Astrocyte of the cerebellum (primary cell): ENCODE measurements around the gene TOLLIP.
"Not testable (repeated sequence)": the region's sequence is repeated elsewhere in the genome, so short reads cannot be mapped to it uniquely, and the experiment has no call there.

Experiments
- DNase-seq: peaks from one replicate; pipeline ENCODE4 v3.0.0-alpha.2; 2011; ENCODE audit warnings: low read depth
- H3K4me3 ChIP-seq: 2 replicates; pipeline ENCODE4 v1.5.1; 2011; ENCODE audit warnings: mild to moderate bottlenecking, low read depth, low read length, moderate library complexity
- in situ Hi-C: cut with HindIII; loops from 2 replicates; pipeline ENCODE4 v1.10.0; 2017; ENCODE audit warnings: low sequenced_read_pairs
- TF ChIP-seq, protein P1 (sequence below): IDR thresholded peaks from 2 replicates; pipeline ENCODE4 v1.5.1; 2012; ENCODE audit warnings: low read length, low read depth, moderate library complexity, mild to moderate bottlenecking; ENCODE audit errors: missing control alignments

TOLLIP gene

DNA sequence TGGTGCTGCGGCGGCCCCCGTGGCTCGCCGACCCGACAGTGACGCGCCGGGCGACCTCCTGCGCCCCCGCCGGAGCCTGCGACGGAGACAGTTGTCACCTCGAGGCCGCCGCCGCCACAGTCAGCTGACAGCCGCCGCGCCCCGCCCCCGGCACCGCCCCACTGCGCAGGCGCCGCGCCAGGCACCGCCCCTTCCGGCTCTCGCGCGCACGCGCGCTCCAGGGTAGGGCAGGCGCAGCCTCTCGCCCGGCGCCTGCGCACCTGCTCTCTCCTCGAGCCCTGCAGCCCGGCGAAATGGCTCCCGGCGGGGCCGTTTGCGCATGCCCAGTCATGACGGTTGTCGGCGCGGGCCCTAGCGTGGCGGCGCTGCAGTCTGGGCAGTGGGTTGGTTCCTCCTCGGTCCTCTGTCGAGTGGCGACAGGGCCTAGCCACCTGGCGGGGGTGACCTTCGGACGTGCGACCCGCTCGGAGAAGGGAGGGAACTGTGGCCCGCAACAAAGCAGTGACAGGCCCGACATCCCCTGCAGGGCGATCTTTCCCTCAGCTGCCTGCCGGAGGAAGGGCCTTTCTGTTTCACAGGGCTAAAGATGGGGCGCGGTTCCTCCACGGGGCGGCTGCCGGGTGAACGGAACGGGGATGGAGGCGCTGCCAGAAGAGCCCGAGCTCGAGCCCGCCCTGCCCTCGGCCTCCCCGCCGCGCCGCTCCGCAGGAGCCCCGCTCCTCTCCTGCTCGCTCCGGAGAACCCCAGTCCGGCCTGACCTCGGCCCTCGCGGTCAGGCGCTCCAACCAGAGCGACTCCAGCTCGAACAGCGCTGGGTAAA, at the start of gene TOLLIP:
Gene TOLLIP, minus strand, starts transcription at position 135 of the 820 bp plus-strand sequence. Its CDS starts 134 bp downstream, at position 1.
- peak within 1 kb of the TSS; percentile 68 for H3K4me3 ChIP-seq
- in situ Hi-C loops: no loop called here
- DNase-seq: peak; percentile 68
- TF ChIP-seq, protein P1, sequence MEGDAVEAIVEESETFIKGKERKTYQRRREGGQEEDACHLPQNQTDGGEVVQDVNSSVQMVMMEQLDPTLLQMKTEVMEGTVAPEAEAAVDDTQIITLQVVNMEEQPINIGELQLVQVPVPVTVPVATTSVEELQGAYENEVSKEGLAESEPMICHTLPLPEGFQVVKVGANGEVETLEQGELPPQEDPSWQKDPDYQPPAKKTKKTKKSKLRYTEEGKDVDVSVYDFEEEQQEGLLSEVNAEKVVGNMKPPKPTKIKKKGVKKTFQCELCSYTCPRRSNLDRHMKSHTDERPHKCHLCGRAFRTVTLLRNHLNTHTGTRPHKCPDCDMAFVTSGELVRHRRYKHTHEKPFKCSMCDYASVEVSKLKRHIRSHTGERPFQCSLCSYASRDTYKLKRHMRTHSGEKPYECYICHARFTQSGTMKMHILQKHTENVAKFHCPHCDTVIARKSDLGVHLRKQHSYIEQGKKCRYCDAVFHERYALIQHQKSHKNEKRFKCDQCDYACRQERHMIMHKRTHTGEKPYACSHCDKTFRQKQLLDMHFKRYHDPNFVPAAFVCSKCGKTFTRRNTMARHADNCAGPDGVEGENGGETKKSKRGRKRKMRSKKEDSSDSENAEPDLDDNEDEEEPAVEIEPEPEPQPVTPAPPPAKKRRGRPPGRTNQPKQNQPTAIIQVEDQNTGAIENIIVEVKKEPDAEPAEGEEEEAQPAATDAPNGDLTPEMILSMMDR: peak; percentile 21

DNA sequence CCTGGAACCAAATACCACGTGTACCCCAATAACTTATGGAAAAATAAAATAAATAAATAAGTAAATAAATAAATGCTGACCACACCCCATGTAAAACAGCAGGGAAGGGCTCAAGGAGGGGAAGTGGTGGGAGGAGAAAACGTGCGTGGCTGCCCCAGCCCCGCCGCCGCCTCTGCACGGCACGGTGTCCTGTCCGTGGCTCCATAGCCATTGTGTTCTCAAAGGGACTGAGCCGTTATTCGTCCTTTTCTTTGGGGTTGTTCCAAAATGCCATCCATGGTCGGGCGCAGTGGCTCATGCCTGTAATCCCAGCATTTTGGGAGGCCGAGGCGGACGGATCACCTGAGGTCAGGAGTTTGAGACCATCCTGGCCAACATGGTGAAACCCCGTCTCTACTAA, 49.5 kb upstream of the TOLLIP start:
- in situ Hi-C loops, H3K4me3 ChIP-seq, DNase-seq: not testable (repeated sequence)

DNA sequence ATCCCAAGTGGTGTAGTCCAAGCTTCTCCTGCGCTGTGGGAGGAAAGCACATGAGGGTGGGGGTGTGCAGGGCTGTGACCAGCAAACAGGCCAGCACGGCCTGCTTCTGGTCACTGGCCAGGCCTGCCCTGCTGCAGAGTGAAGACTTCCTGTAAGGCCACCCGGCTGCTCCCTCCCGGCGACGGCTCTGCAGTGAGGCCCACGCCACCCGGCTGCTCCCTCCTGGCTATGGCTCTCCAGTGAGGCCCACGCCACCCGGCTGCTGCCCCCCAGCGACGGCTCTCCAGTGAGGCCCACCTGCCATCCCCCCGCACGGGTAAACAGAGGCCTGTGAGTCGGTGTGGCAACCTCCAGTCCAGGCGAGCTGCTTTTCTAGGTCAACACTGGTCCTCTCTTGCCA, 48.9 kb upstream of the TOLLIP start:
- DNase-seq: no peak
- TF ChIP-seq, protein P1: no peak
- in situ Hi-C loops: no loop called here
- H3K4me3 ChIP-seq: no peak overlapping the region

DNA sequence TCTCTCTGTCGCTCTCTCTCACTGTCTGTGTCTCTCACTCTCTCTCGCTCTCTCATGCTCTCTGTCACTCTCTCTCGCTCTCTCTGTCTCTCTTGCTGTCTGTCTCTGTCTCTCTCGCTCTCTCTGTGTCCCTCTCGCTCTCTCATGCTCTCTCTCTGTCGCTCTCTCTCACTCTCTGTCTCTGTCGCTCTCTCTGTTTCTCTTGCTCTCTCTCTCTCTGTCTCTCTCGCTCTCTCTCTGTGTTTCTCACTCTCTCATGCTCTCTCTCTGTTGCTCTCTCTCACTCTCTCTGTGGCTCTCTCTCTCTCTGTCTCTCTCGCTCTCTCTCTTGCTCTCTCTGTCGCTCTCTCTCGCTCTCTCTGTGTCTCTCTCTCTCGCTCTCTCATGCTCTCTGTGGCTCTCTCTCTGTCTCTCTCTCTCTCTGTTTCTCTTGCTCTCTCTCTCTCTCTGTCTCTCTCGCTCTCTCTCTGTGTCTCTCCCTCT, 47.1 kb upstream of the TOLLIP start:
- in situ Hi-C loops: no loop called here
- no peak for DNase-seq
- TF ChIP-seq, protein P1: no peak
- H3K4me3 ChIP-seq: no peak overlapping the region

DNA sequence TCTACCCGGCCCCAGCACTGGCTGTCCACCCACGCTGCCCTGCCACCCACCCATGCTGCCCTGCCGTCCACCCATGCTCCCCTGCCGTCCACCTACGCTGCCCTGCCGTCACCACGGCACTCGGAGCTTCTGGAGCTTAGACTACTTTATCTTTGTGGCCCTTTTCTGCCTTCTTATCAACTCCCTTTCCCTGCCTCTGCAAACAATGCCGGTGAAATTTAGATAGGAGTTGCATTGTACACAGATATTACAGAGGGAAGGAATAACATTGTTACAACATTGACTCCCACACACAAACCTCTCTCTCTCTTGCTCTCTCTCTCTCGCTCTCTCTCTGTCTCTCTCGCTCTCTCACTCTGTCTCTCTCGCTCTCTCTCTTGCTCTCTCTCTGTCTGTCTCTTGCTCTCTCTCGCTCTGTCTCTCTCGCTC, 46.6 kb upstream of the TOLLIP start:
- no peak for DNase-seq
- in situ Hi-C loops: no loop called here
- no peak overlapping the region for H3K4me3 ChIP-seq
- TF ChIP-seq, protein P1: no peak

DNA sequence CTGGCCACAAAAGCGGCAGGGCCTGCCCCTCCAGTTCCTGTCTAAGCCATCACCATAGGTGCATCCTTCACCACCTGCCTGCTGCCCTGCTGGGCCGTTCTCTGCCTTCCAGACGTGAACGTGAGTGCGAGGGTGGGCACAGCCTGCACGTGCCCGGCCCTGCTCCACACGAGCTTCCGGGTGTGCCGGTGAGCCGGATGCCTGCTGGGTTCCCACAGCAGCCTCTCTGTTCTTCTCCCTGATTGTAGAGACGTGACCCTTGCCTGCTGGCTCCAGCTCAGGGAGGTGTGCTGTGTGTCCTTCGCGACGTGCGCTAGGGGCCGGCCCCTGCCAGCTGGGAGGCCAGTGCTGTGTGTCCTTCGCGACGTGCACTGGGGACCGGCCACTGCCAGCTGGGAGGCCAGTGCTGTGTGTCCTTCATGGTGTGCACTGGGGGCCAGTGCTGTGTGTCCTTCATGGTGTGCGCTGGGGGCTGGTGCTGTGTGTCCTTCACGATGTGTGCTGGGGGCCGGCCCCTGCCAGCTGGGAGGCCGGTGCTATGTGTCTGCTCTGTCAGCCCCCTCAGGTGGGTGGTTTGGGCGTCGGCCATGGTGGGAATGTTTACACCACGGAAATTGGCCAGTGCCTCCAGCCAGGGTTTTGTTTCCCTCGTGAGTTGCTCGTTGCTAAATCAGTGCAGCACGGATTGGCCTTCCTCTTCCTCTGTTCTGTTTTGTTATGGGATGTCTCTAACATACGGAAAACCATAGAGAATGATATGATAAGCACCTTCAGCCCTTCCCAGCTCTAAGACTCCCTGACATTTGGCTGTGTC, 44.9 kb upstream of the TOLLIP start:
- DNase-seq: no peak
- H3K4me3 ChIP-seq: no peak overlapping the region
- TF ChIP-seq, protein P1: no peak
- in situ Hi-C loops: no loop called here
